GM12873 (cell line): Measurements from ENCODE around the gene DIP2B.

ENCODE experiments used
- CTCF ChIP-seq: IDR thresholded peaks from 2 replicates; pipeline ENCODE4 v1.5.1; 2012; ENCODE audit warnings: low read depth, mild to moderate bottlenecking, moderate library complexity, low read length, control low read depth; ENCODE audit not compliant: insufficient read depth; ENCODE audit errors: missing control alignments

Gene DIP2B

GRCh38 chr12:50572760-50573159 lies 68.0 kb downstream of the DIP2B start:
- TF ChIP-seq CTCF = no peak

GRCh38 chr12:50573271-50573670 lies 68.5 kb downstream of the DIP2B start:
- TF ChIP-seq CTCF = no peak

GRCh38 chr12:50574601-50575348 lies 70.0 kb downstream of the DIP2B start:
- no peak for TF ChIP-seq CTCF

- no peak for TF ChIP-seq CTCF
Observed at GRCh38 chr12:50579757-50580267, 75.0 kb downstream of the DIP2B start.

GRCh38 chr12:50580436-50580835 lies 75.7 kb downstream of the DIP2B start:
- no peak for TF ChIP-seq CTCF

GRCh38 chr12:50581226-50582184 lies 76.7 kb downstream of the DIP2B start:
- TF ChIP-seq CTCF = no peak

GRCh38 chr12:50584135-50584534 lies 79.3 kb downstream of the DIP2B start:
- no peak for TF ChIP-seq CTCF
